Progenitor cell of endocrine pancreas (in vitro differentiated cells): Measurements from ENCODE around the gene PITPNC1. TPM values are rescaled to one million over a fixed set of nuclear protein-coding genes. Genes with fewer than 3 reads are reported as not detected.

Experiments used
- DNase-seq: peaks from one replicate; pipeline ENCODE4 v3.0.0; 2021; ENCODE audit warnings: low spot score; ENCODE audit not compliant: unreplicated experiment
- H3K27ac Mint-ChIP-seq: 2 replicates; pipeline ENCODE4 v1.8.0; 2021; ENCODE audit warnings: mild to moderate bottlenecking, moderate library complexity, mixed read lengths
- H3K27me3 Mint-ChIP-seq: 2 replicates; pipeline ENCODE4 v1.8.0; 2021; ENCODE audit warnings: mixed read lengths
- H3K36me3 Mint-ChIP-seq: 2 replicates; pipeline ENCODE4 v1.8.0; 2022; ENCODE audit warnings: mixed read lengths; ENCODE audit not compliant: insufficient read depth
- H3K4me1 Mint-ChIP-seq: 2 replicates; pipeline ENCODE4 v1.8.0; 2021; ENCODE audit warnings: low read depth, mixed read lengths
- H3K4me3 Mint-ChIP-seq: 2 replicates; pipeline ENCODE4 v1.8.0; 2021; ENCODE audit warnings: low read depth, mild to moderate bottlenecking, moderate library complexity, mixed read lengths
- H3K9me3 Mint-ChIP-seq: 2 replicates; pipeline ENCODE4 v1.8.0; 2021; ENCODE audit warnings: low read depth, mixed read lengths
- CTCF ChIP-seq: fragments of 200-600 bp; sonication (generic); IDR thresholded peaks from one replicate; pipeline ENCODE4 v1.5.0; 2021; ENCODE audit warnings: antibody characterized with exemption, mild to moderate bottlenecking; ENCODE audit not compliant: unreplicated experiment
- total RNA-seq: library from RNA; stranded (reverse); gene quantifications from 2 replicates; pipeline ENCODE4 v1.2.1, GENCODE V29; 2021

Gene PITPNC1
- total RNA-seq, 1 donor from 2014 or later, result 53.2 TPM

- TF ChIP-seq CTCF, result no peak
Measured at GRCh38 chr17:67617304-67617899, 240.3 kb downstream of the PITPNC1 start.

GRCh38 chr17:67619555-67619954 lies 242.5 kb downstream of the PITPNC1 start:
- DNase-seq, result no peak
- Mint-ChIP-seq H3K36me3 (peaks cover 1% of the 10 kb centered on the region), H3K4me3 (no peak overlapping the region), H3K27ac (no peak overlapping the region), H3K27me3 (no peaks in the 10 kb centered on the region), H3K9me3 (no peaks in the 10 kb centered on the region), H3K4me1 (peaks cover 5% of the 10 kb centered on the region)
- no peak for TF ChIP-seq CTCF

More at GRCh38 chr17:67617304-67617899, 240.3 kb downstream of the PITPNC1 start:
- Mint-ChIP-seq H3K27me3 (no peaks in the 10 kb centered on the region), H3K27ac (no peak overlapping the region), H3K4me1 (peaks cover 2% of the 10 kb centered on the region), H3K9me3 (no peaks in the 10 kb centered on the region), H3K4me3 (no peak overlapping the region), H3K36me3 (peaks cover 1% of the 10 kb centered on the region)
- no peak for DNase-seq

- H3K4me1 Mint-ChIP-seq, result peaks cover 7% of the 10 kb centered on the region
- no peak overlapping the region for H3K27ac Mint-ChIP-seq
- no peaks in the 10 kb centered on the region for H3K9me3 Mint-ChIP-seq
- H3K36me3 Mint-ChIP-seq, result peaks cover 1% of the 10 kb centered on the region
- no peak for TF ChIP-seq CTCF
- DNase-seq, result no peak
- no peaks in the 10 kb centered on the region for H3K27me3 Mint-ChIP-seq
- no peak overlapping the region for H3K4me3 Mint-ChIP-seq
Measured at GRCh38 chr17:67620088-67620487, 243.0 kb downstream of the PITPNC1 start.

- peaks cover 12% of the 10 kb centered on the region for H3K4me1 Mint-ChIP-seq
- no peak for DNase-seq
- no peak overlapping the region for H3K27ac Mint-ChIP-seq
Measured at GRCh38 chr17:67620636-67621035, 243.6 kb downstream of the PITPNC1 start.

GRCh38 chr17:67623767-67624166 lies 246.7 kb downstream of the PITPNC1 start:
- H3K4me1 Mint-ChIP-seq, result peaks cover 9% of the 10 kb centered on the region
- TF ChIP-seq CTCF, result no peak
- H3K9me3 Mint-ChIP-seq, result no peaks in the 10 kb centered on the region

More at GRCh38 chr17:67620636-67621035, 243.6 kb downstream of the PITPNC1 start:
- no peak for TF ChIP-seq CTCF
- peaks cover 1% of the 10 kb centered on the region for H3K36me3 Mint-ChIP-seq
- H3K9me3 Mint-ChIP-seq, result no peaks in the 10 kb centered on the region
- H3K4me3 Mint-ChIP-seq, result no peak overlapping the region
- no peaks in the 10 kb centered on the region for H3K27me3 Mint-ChIP-seq

More at GRCh38 chr17:67623767-67624166, 246.7 kb downstream of the PITPNC1 start:
- Mint-ChIP-seq H3K4me3 (no peak overlapping the region), H3K36me3 (peaks cover 3% of the 10 kb centered on the region), H3K27me3 (no peaks in the 10 kb centered on the region), H3K27ac (no peak overlapping the region)
- DNase-seq, result no peak
